ENCODE data around the gene ABCB10. TPM values are rescaled to one million over a fixed set of nuclear protein-coding genes. Genes with fewer than 3 reads are reported as not detected.

The ABCB10 gene
- total and polyA plus RNA-seq, 2 experiments from 2014 or later, result 13.6 to 17.0 TPM

- no peaks in the 10 kb centered on the region for H3K27me3 ChIP-seq
- no peak overlapping the region for H3K4me3 ChIP-seq
- H3K36me3 ChIP-seq, result peaks cover 43% of the 10 kb centered on the region
- no peaks in the 10 kb centered on the region for H3K9me3 ChIP-seq (ENCODE audit: low read depth)
- H3K4me1 ChIP-seq (ENCODE audit: low read depth), result peaks cover 8% of the 10 kb centered on the region
- H3K27ac ChIP-seq, result no peak overlapping the region
- no peak for TF ChIP-seq CTCF (IDR thresholded peaks at IDR 0.05; ENCODE audit: low read depth, low read length)
- no peak for DNase-seq (ENCODE audit: low read depth in 1 of 2, low spot score in 1 of 2)
Observed at GRCh38 chr1:229474509-229474908, 84.0 kb downstream of the ABCB10 start.

GRCh38 chr1:229471175-229471574 is 87.3 kb downstream of the ABCB10 start:
- no peak for DNase-seq (ENCODE audit: low read depth in 1 of 2, low spot score in 1 of 2)
- Histone ChIP-seq H3K4me3 (no peak overlapping the region), H3K27me3 (no peaks in the 10 kb centered on the region), H3K9me3 (ENCODE audit: low read depth) (no peaks in the 10 kb centered on the region), H3K36me3 (peaks cover 51% of the 10 kb centered on the region), H3K27ac (no peak overlapping the region), H3K4me1 (ENCODE audit: low read depth) (no peaks in the 10 kb centered on the region)
- TF ChIP-seq CTCF (IDR thresholded peaks at IDR 0.05; ENCODE audit: low read depth, low read length), result no peak

- TF ChIP-seq CTCF (IDR thresholded peaks at IDR 0.05; ENCODE audit: low read depth, low read length), result no peak
- Histone ChIP-seq H3K9me3 (ENCODE audit: low read depth) (no peaks in the 10 kb centered on the region), H3K4me3 (no peak overlapping the region), H3K27me3 (no peaks in the 10 kb centered on the region), H3K36me3 (peaks cover 54% of the 10 kb centered on the region), H3K4me1 (ENCODE audit: low read depth) (no peaks in the 10 kb centered on the region), H3K27ac (no peak overlapping the region)
- no peak for DNase-seq (ENCODE audit: low read depth in 1 of 2, low spot score in 1 of 2)
Observed at GRCh38 chr1:229470406-229471043, 88.0 kb downstream of the ABCB10 start.

- Histone ChIP-seq H3K36me3 (peaks cover 73% of the 10 kb centered on the region), H3K27ac (no peak overlapping the region), H3K9me3 (ENCODE audit: low read depth) (no peaks in the 10 kb centered on the region), H3K27me3 (no peaks in the 10 kb centered on the region), H3K4me3 (no peak overlapping the region), H3K4me1 (ENCODE audit: low read depth) (no peaks in the 10 kb centered on the region)
- no peak for TF ChIP-seq CTCF (IDR thresholded peaks at IDR 0.05; ENCODE audit: low read depth, low read length)
- no peak for DNase-seq (ENCODE audit: low read depth in 1 of 2, low spot score in 1 of 2)
Observed at GRCh38 chr1:229466887-229467286, 91.6 kb downstream of the ABCB10 start.

Other genes with a start within 250 kb of the ABCB10 start
- gene CCSAP, start 215.7 kb downstream of the ABCB10 start, total RNA-seq, result 3.7 and 6.3 TPM in 2 replicates
- gene CCSAP, start 215.7 kb downstream of the ABCB10 start, polyA plus RNA-seq, result 4.1 and 6.6 TPM in 2 replicates
- 18.7 and 1,099 TPM in 2 replicates for gene ACTA1, start 124.6 kb downstream of the ABCB10 start, total RNA-seq
- gene ACTA1, start 124.6 kb downstream of the ABCB10 start, polyA plus RNA-seq, result 38.5 and 1,977 TPM in 2 replicates
- 60.2 and 67.4 TPM in 2 replicates for gene NUP133, start 50.4 kb downstream of the ABCB10 start, total RNA-seq
- gene NUP133, start 50.4 kb downstream of the ABCB10 start, polyA plus RNA-seq, result 32.5 and 33.6 TPM in 2 replicates
- gene TAF5L, start 67.4 kb upstream of the ABCB10 start, total RNA-seq, result 9.6 and 10.2 TPM in 2 replicates
- gene TAF5L, start 67.4 kb upstream of the ABCB10 start, polyA plus RNA-seq, result 2.5 and 3.2 TPM in 2 replicates
- 5.4 and 7.5 TPM in 2 replicates for gene URB2, start 67.5 kb upstream of the ABCB10 start, total RNA-seq
- 3.4 and 4.7 TPM in 2 replicates for gene URB2, start 67.5 kb upstream of the ABCB10 start, polyA plus RNA-seq